Activated CD8-positive, alpha-beta memory T cell treated with anti-CD3 and anti-CD28 coated beads, Interleukin-2, amount 50 U/mL, for 1 hour (primary cell): ENCODE data around the gene STAT6.
A peak's percentile ranks its signal among the peaks of the same experiment; 100 is the strongest.

Experiments
- DNase-seq: peaks from one replicate; pipeline ENCODE4 v3.0.0-alpha.2; 2020; ENCODE audit errors: extremely low read depth

STAT6 gene

DNA sequence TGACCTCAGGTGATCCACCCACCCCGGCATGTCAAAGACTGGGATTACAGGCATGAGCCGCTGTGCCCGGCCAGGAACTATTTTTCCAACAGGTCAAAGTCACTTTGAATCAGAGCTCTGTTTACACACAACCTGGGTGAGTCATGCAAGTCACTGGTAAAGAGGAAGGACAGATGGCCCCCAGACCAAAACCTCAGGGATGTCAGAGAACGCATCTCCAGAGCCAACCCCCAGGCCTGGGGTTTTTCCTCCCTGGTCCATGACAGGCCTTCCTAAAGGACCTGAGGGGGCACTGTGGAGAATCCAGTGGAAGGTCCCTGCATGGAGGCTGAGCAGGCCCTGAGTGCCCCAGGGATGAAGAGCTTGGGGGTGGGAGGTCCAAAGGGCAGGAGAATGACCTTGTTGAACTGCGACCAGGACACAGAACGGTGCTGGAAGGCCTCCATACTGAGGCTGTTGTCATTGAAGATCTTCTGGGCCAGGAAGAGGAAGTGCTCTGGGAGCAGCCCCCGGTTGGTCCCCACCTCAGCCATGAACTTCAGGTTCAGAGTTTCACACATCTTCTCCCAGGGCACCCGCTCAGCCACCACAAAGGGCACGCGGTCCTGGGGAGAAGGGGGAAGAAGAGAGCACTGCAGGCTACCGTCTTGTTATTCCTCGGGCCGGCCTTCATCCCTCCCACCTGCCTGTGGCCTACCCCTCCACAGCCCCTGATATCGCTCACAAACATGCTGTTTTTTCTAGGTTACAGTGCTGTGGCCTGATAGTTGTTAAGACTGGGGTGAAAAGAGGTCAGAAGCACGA, 9.1 kb downstream of the STAT6 start:
- no peak for DNase-seq

DNA sequence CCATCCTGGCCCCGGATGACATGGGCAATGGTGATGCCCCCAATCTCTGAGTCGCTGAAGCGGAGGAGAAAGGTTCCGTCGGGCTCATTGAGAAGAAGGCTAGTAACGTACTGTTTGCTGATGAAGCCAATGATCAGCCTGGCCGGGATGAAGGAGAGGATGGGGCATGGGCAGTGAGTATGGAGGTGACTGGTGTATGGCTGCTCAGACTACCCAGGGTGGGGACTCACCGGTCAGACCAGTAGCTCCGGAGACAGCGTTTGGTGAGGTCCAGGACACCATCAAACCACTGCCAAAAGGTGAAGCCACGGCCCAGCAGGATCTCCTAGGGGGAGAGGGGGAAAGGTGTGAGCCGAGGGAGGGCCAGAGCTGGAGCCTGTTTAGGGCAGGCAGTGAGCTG, 11.4 kb downstream of the STAT6 start:
- no peak for DNase-seq

DNA sequence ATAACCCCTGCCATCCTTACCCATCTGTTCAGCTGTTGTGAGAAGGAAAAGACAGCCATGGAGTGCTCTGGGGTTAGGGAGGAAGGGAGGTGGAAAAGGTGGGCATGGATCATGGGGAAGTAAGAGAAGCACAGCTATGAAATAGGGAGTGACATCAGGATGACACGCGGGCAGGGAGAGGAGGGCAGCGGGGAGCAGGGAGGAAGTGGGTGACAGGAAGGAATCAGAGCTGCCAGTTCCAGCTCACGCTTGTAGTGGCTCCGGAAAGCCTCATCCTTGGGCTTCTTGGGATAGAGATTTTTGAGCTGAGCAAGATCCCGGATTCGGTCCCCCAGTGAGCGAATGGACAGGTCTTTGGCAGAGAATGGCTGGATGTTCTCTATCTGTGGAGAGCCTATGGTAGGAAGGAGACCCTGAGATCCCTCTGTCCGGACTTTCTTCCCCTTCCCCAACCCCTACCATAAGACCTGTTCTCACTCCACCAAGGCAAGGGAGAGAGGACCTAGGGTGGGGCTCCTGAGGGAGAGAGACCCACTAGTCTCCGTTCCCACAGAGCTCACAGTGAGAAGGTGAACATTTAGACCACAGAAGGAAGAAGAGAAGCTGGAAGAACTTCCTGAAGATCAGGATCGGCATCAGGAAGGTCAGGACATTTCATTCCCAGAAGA, 12.0 kb downstream of the STAT6 start:
- DNase-seq, result no peak

DNA sequence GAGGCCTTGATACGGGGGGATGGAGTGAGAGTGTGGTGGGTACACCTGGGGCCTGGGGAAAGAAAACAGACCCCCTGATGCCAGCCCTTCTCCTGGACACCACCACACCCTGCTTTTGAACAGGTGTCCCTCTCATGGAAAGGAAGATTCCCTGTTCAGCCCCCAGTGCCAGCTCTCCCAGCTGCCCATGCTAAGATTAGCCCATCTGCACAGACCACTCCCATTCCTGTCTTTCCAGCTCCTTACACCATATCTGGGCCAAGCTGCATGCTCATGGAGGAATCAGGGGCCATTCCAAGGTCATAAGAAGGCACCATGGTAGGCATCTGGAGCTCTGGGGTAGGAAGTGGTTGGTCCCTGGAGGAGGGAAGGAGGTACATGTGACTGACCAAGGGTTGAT, 12.6 kb downstream of the STAT6 start:
- no peak for DNase-seq

GRCh38 chr12:57097554-57097835, 13.7 kb downstream of the STAT6 start:
- DNase-seq, result no peak

GRCh38 chr12:57096748-57097553, 14.2 kb downstream of the STAT6 start:
- DNase-seq, result no peak

DNA sequence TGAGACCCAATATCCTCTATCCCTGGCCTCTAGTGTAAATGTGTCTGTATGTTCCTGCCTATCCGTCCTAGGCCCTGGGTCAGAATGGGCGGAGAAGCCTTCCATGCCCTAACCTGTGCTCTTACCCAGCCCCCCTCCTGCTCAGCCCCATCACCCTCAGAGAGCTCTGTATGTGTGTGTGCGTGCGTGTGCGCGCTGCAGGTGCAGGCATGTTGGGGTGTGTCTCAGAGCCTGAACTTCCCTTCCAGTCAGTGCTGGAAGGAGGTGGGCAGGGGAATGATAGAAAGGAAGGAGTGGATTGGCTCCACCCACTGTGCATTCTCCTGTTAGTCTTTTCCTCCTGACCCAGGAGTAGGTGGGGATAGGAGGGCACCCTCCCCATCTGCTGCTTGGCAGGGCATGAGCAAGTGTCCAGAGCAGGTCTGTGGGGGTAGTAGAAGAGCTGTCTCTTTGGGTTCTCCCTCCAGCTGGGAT, 15.0 kb downstream of the STAT6 start:
- DNase-seq, result no peak

GRCh38 chr12:57095440-57095839, 15.7 kb downstream of the STAT6 start:
- DNase-seq, result no peak

- DNase-seq, result no peak
Measured at GRCh38 chr12:57094208-57095160, 16.7 kb downstream of the STAT6 start.

DNA sequence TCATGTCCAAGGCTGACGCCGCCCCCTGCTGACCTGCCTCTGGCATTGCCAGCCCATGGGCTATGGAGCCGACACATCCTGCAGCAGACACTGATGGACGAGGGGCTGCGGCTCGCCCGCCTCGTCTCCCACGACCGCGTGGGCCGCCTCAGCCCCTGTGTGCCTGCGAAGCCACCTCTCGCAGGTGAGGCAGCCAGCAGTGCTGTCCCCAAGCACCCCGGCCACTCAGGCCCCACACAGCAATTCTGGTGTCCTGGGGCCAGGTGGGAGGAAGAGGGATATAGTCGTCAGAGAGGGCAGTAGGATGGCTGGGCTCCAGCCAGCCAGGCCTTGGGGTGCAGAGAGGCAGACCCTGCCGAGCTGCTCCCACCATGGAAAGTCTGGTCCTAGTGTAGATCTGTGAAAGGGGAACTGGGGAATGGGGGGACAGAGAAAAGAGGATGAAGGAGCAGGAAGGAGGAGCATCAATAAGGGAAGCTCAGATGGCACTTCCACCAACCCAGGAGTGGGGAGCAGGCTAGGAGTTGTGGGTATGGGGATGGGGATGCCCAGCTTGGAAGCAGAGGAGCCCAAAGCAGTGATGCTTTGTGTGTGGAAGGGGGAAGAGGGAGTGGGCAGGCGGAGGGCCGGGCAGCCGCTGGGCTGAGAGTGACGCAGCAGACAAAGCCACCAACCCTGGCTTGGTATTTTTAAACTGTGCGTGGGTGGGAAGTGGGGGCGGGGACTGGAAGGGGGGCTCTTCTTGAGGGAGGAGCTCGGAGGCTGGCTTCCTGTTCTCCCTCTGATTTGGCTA, 17.6 kb downstream of the STAT6 start:
- DNase-seq, result peak; percentile 64

DNA sequence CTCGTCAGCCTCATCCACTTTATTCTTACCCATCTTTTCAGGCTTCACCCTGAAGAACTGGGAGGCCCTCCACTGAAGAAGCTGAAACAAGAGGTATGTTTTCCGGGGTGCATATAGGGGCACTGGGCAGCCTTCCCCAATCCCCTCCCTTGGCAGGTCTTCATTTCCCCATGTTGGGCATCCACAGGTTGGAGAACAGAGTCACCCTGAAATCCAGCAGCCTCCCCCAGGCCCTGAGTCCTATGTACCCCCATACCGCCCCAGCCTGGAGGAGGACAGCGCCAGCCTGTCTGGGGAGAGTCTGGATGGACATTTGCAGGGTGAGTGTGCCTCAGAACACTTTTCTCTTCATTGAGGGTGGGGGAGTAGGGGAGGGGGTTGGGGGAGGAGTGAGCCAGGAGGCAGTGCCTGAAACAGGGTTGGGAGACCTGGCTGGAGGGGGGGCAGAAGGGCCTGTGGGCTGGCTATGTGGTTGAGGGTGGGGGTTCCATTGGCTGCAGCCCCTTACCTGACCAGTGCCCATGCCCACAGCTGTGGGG, 18.2 kb downstream of the STAT6 start:
- DNase-seq, result no peak

DNA sequence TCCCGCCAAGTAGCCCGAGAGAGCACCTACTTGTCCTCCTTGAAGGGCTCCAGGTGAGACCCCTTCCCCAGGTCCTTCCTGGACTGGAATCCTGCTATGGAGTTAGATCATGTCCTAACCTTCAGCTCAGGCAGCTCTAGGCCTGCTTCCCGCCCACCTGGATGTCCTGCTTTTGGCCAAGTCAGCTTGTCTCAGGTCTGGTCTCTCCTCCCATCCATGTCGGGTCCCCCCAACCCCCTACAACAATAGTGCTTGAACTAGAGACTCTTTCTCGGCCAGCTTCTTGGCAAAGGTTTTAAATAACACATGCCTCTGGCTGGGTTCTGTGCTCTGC, 18.7 kb downstream of the STAT6 start:
- DNase-seq, result no peak

DNA sequence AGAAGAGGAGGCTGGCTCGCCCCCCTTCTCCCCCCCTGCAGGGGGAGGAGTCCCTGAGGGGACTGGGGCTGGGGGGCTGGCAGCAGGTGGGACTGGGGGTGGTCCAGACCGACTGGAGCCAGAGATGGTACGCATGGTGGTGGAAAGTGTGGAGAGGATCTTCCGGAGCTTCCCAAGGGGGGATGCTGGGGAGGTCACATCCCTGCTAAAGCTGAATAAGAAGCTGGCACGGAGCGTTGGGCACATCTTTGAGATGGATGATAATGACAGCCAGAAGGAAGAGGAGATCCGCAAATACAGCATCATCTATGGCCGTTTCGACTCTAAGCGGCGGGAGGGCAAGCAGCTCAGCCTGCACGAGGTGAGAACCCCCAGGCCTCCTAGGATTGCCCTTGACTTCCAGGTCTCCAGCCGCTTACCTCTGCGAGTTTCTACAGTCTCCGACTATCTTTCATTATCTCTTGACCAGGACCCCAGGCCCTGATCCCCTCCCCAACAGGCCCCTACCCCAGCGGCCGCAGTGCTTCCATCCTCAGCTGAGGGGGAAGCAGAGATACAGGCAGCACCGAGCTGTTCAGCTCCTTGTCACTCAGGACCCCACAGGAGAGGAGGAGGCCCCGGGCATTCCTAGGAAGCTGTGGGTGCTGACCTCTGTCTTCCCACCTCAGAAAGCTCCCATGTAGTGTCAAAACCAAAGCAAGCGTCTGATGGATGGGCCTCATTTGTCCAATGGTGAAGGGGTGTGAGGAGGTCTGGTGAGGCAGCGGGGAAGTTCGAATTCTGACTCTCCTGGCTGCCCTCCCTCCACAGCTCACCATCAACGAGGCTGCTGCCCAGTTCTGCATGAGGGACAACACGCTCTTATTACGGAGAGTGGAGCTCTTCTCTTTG, 19.3 kb downstream of the STAT6 start:
- DNase-seq, result no peak

DNA sequence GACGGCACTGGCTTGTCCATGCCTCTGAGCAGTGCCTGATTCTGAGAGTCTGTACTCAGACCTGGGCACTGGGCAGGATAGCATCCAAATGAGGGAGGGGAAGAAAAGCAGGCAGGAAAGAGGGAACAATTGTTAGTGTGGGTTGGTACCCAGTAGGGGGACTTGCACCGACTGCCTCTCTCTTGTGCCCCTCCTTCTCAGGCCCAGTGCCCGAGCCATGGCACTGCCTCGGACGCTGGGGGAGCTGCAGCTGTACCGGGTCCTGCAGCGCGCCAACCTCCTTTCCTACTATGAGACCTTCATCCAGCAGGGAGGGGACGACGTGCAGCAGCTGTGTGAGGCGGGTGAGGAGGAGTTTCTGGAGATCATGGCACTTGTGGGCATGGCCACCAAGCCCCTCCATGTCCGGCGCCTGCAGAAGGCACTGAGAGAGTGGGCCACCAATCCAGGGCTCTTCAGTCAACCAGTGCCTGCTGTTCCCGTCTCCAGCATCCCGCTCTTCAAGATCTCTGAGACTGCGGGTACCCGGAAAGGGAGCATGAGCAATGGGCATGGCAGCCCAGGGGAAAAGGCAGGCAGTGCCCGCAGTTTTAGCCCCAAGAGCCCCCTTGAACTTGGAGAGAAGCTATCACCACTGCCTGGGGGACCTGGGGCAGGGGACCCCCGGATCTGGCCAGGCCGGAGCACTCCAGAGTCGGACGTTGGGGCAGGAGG, 20.1 kb downstream of the STAT6 start:
- DNase-seq, result no peak

DNA sequence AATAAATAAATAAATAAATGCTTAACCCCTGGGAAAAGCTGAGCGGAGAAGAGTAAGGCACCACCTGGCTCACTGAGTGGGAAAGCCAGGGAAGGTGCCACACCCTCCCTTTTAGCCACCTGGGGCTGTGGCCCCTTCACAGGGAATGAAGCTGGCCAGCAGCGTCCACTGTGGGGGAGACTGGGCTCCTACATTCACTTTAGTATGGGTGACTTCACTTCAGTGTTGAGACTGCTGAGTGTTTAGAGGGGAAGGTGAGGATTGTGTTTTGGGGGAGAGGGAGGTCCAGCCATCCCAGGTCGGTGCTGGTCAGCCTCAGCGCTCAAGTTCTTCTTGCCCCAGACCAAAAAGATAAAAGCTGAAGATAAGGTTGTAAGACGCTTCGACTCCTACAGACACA, 20.7 kb downstream of the STAT6 start:
- no peak for DNase-seq

- no peak for DNase-seq
Measured at GRCh38 chr12:57089271-57090245, 21.6 kb downstream of the STAT6 start.

DNA sequence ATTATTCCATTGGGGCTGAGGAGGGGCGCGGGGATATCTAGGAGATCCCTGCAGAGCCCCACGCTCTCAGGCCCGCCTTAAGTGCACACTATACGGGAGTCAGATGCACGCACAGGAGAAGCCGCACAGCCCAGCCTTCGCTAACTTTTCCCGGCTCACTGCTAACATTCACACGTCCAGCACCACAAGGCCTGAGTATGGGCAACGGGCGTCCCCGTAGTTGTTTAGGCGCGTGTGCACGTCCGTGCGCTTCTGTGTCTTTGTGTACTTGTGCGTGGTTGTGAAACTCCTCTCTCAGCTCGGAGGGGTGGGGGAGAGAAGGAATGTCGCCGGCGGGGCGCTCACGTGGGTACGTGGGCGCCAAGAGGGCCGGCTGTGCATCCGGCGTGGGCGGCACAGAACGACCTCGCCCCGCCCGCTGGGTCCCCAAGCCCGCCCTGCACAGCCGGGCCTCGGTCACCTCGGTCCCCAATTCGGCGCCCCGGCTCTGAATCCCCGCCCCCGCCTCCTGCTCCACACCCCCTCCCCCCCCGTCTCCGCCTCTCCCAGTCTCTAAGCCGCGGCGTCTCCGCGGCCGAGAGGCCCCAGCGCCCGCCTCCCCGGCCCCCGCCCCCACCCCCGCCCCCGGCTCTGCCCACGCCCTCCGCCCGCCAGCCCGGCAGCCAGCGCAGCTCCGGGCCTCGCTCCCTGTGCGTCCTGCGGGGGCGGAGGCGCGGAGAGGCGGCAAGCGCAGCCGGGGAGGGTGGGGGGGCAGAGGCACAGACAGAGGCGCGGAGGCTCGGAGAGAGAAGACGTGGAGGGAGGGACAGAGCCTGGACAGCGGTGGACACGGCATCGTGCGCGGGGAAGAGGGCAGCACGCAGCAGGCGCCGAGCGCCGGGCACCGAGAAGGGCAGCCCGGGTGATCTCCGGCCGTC, 22.6 kb downstream of the STAT6 start, which contains the start of gene NAB2:
TSS of gene NAB2 (plus strand) at position 761 of the 917 bp plus-strand sequence. CDS start 158 bp downstream, outside the sequence.
- DNase-seq, result peak; percentile 88
